CD4-positive, alpha-beta T cell treated with Interleukin-12 subunit alpha and Interleukin-12 subunit beta, for 1 hour (primary cell): ENCODE measurements around the gene PADI6.

Experiments
- DNase-seq: peaks from one replicate; pipeline ENCODE4 v3.0.0-alpha.2; 2020

Gene PADI6

GRCh38 chr1:17437260-17437579 is 65.2 kb downstream of the PADI6 start:
- no peak for DNase-seq

DNA sequence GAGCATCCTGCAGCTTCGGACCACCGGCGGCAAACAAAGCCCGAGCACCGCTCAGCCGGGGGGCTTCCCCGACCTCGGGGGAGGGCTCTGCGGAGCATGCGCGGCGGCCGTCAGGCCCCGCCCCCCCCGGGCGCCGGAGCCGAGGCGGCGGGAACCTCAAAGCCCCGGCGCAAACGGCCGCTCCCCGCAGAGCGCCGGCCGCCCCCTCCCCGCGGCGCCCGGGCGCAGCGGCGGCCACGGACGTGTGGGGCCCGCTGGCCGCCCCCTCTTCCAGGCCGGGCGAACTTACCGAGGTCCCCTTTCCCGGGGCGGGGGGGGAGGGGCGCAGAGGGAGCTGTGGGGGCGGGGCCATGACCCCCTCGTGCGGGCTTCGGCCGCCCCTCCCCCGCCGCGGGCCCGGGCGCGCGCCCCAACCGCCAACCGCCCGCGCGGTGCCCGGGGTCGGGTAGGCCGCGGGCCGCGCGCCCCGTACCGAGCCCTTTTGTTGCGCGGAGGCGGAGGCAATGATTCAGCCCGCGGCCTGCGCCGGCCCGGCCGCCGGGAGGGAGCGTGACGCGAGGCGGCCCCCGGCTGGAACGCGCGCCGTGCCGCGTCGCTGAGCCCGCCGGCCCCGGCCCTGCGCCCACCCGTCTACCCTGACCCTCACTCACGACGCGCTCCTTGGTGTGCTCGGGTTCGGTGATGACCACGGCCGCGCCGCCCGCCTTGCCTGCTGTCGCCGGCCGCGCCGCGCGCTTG is 65.8 kb downstream of the PADI6 start:
- DNase-seq = peak; percentile 55

DNA sequence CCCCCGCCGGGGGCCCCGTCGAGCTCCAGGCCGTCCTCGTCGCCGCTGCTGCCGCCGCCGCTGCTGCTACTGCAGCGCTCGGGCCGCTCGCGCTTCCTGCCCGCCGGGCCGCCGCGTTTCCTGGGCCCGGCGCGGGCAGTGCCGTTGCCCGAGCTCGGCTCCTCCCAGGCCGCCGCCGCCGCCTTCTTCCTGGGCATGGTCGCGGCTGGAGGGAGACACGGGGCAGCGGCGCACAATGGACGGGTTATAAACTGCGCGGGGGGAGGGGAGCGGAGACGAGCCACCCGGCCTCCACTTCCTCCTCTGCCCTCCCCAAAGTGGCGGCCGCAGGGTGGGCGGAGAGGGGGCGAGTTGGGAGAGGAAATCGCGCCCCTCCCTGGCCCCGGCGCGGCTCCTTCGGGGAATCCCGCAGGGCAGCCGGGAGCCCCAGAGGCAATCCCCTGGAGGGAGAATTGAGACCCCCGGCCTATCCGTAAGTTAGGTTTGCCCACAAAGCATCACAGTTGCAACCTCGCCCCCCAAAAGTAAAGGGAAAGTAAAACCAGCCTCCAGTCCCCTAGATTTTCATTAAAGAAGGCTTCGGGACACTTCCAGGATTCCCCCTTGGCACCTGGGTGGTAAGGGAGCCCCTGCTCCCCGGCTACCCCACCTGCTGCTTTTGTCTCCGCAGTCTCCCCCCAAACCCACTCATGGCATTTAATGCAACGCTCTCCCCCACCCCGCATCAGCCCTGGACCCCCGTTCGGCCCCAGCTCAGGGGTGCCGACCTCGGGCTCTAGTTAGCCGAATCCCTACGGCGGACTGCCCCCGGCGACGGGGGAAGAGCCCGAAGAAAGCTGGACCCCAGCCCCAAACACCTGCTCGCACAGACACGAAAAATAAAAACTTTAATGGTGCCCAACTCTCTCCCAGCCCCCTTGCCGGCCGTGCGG is 66.6 kb downstream of the PADI6 start:
- DNase-seq = peak; percentile 76

GRCh38 chr1:17439250-17440073 is 67.5 kb downstream of the PADI6 start, which contains the start of gene RCC2:
RCC2 (minus strand) TSS chr1:17439677; CDS start chr1:17438514, 1,163 bp downstream.
- DNase-seq = peak; percentile 81

DNA sequence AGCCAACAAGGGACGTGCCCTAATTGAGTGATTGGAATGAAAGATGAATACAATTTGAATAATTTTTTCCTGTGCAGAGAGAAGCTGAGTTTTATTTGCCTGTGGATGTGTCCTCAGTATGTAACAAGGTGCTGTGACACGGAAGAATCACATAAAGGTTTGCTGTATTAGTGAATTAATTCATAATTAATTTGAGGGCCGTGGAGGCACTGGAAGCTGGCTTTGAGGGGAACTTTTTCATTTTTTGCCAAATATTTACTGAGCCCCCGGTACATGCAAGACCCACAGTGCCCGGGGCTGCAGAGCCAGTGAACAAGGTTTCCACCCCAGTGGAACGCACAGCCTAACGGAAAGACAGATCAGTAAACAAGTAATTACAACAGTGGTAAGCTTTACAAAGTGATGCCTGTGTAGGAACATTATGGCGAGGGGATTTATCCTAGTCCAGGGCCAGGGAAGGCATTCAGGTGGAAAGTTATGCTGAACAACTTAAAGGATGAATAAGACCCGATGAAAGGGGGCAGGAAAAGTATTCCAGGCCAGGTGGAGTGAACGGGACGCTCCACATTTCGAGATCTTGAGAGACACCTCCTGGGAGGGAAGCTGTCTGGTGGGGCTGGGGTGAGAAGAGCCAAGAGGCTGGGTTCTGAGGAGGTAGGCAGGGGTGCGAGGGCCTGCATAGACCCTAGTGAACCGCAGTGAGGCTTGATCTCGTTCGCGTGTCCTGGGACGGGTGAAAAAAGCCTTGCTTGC is 68.3 kb downstream of the PADI6 start:
- DNase-seq = no peak

GRCh38 chr1:17440827-17441168 is 68.8 kb downstream of the PADI6 start:
- no peak for DNase-seq

DNA sequence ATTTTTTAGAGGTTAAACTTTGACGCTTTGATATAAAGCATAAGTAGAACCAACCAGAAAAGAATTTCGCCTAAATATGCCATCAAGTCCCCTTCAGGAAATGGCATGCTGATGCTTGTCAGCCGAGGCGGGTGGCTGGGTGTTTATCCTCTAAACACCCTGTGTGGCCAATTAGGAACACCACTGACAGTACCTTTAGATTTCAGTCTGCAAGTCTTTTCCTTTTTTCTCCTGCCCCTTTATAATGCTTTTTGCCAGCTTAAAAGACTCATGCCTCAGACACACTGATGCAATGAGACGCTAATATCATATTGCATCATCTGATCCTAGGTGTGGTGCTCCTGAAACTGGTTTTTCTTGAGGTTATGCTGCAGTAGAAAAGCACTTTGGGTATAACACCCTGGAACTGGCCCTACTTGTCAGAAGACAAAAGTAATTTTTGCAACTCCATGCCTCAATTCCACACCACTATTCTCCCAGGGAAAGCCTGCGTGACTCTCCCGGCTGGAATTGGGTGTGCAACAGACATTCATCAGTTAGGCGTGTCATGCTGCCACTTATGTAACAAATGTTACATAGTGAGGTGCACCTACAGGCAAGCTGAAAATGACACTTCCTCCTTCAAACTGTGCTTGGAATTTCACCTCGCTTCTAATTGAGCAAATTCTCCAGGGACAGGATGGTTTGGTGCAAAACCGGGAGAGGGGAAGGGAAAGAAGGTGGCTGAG is 69.4 kb downstream of the PADI6 start:
- DNase-seq = no peak

GRCh38 chr1:17441993-17442357 is 70.0 kb downstream of the PADI6 start:
- DNase-seq = no peak

- no peak for DNase-seq
These were observed 70.8 kb downstream of the PADI6 start for GRCh38 chr1:17442841-17443240.

DNA sequence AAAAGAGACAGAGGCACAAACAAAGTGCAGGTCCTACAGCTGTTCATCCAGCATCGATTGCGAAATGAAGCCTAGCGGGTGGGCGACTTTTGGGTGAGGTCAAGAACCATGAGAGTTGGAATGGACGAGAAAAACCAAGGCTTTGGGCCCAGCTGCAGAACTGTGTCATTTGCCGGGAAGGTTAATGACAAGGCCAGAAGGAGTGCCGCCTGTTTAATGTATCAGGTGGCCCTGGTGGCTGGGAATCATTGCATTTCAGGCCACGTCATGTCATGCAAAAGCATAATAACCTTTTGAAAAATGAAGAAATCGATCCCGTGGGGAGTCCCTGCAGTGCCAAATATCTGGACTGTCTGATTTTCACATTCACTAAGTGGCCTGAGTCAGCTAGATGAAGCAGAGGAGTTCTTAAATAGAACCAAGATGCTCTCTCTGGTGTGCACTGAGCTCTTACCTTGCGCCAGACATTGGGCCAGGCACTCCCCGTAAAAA is 75.6 kb downstream of the PADI6 start:
- no peak for DNase-seq
